Coronary artery (tissue), 2 donors: ENCODE data around the gene TTC7B.

Experiments used
- DNase-seq: peaks from one replicate; pipeline ENCODE4 v3.0.0-alpha.2; 2017; ENCODE audit warnings: low spot score
- H3K27ac ChIP-seq, 2 donors: fragments of 200-600 bp; sonication (generic); one replicate each; pipeline ENCODE4 v1.5.1; 2016 to 2019
- H3K4me3 ChIP-seq: fragments of 200-600 bp; sonication (generic); 2 replicates; pipeline ENCODE4 v1.5.1; 2016; ENCODE audit warnings: mild to moderate bottlenecking, moderate library complexity
- TF ChIP-seq, protein P1 (sequence below): fragments of 200-600 bp; sonication (generic); IDR thresholded peaks from one replicate; pipeline ENCODE4 v1.5.1; 2019; ENCODE audit warnings: antibody characterized with exemption

TTC7B gene

DNA sequence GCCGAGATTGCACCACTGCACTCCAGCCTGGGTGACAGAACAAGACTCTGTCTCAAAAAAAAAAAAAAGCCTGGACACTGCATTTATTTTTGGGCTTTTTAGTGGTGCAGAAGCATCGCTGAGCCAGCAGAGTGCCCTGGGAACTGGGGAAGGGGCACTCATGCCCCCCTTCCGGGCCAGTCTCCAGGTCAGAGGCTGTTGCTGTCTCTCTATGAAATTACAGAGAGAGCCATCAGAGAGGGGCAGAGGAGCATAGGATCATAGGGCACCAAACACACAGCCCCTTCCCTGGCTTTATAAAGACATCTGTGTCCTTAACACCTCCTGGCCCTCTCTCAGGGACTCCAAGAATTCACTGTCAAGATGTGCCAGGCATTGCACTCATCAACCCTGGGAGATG is 223.6 kb downstream of the TTC7B start:
- Histone ChIP-seq H3K4me3 (no peak overlapping the region), H3K27ac (no peak overlapping the region)
- TF ChIP-seq, protein P1, sequence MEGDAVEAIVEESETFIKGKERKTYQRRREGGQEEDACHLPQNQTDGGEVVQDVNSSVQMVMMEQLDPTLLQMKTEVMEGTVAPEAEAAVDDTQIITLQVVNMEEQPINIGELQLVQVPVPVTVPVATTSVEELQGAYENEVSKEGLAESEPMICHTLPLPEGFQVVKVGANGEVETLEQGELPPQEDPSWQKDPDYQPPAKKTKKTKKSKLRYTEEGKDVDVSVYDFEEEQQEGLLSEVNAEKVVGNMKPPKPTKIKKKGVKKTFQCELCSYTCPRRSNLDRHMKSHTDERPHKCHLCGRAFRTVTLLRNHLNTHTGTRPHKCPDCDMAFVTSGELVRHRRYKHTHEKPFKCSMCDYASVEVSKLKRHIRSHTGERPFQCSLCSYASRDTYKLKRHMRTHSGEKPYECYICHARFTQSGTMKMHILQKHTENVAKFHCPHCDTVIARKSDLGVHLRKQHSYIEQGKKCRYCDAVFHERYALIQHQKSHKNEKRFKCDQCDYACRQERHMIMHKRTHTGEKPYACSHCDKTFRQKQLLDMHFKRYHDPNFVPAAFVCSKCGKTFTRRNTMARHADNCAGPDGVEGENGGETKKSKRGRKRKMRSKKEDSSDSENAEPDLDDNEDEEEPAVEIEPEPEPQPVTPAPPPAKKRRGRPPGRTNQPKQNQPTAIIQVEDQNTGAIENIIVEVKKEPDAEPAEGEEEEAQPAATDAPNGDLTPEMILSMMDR = no peak
- DNase-seq = no peak

DNA sequence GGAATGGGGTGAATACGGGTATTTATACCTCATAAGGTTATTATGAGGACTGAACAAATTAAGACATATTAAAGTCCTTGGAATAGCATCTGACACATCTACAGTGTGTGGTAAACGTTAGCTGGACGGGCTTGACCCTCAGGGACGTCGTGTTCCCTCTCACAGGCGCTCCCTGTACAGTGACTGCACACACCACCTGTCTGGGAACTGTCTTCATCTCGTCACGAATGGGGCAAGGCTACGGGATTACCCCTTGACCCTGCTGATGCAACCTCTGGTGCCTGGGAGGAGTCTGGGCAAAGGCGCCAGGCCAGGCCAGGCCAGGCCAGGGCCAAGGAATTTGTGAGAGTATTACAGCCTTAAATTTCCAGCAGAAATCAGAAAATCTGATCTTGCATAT is 228.3 kb downstream of the TTC7B start:
- DNase-seq = no peak
- TF ChIP-seq, protein P1 = no peak
- no peak overlapping the region for H3K27ac ChIP-seq
- H3K4me3 ChIP-seq = no peak overlapping the region

DNA sequence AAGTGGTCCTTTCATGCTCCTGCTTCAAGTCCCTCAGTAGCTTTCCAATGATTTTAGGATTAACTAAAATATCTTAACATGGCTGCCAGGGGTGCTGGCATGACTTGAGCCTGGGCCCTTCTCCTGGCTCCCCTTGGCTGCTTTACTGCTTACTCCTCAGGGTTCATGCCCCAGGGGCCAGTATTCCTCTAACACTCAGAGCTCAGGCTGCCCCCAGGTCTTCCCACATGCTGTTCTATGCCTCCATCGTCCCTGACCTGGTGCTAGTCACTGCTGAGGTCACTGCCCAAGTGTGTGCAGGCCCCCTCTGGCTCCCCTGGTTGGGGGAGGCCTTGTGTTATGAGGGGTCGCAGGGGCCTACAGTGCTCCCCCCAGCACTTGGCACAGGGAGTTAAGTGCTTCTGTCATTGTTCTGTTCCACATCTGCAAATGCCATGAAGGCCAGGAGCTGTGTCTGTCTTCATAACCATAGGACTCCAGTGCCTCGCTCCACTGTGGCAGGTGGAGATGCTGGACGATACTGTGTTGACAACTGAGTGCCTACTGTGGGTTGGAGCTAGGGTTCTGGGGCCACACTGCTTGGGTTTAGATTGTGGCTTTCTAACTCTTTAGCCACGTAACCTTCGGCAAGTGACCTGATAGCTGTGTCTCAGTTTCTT is 228.8 kb downstream of the TTC7B start:
- Histone ChIP-seq H3K27ac (no peak overlapping the region), H3K4me3 (no peak overlapping the region)
- TF ChIP-seq, protein P1 = no peak
- DNase-seq = no peak

GRCh38 chr14:90585106-90585505 is 231.1 kb downstream of the TTC7B start:
- H3K27ac ChIP-seq = no peak overlapping the region
- TF ChIP-seq, protein P1 = no peak
- DNase-seq = no peak
- no peak overlapping the region for H3K4me3 ChIP-seq

GRCh38 chr14:90583916-90584605 is 232.2 kb downstream of the TTC7B start:
- no peak overlapping the region for H3K27ac ChIP-seq
- TF ChIP-seq, protein P1 = no peak
- no peak for DNase-seq
- no peak overlapping the region for H3K4me3 ChIP-seq

- no peak for DNase-seq
- TF ChIP-seq, protein P1 = no peak
These were observed 232.8 kb downstream of the TTC7B start for GRCh38 chr14:90583427-90583826.

GRCh38 chr14:90582166-90582565 is 234.1 kb downstream of the TTC7B start:
- Histone ChIP-seq H3K27ac (no peak overlapping the region), H3K4me3 (no peak overlapping the region)
- DNase-seq = no peak
- TF ChIP-seq, protein P1 = no peak

More at GRCh38 chr14:90583427-90583826, 232.8 kb downstream of the TTC7B start:
- Histone ChIP-seq H3K4me3 (no peak overlapping the region), H3K27ac (no peak overlapping the region)
